ENCODE measurements around the gene KCNH1. TPM values are rescaled to one million over a fixed set of nuclear protein-coding genes. Genes with fewer than 3 reads are reported as not detected.

The KCNH1 gene
- total and polyA plus RNA-seq, 2 donors: 0.62 to 0.85 TPM

GRCh38 chr1:210779269-210779668, 354.7 kb downstream of the KCNH1 start:
- H3K4me1 ChIP-seq (ENCODE audit: control insufficient read depth in 2 of 2, insufficient read depth in 2 of 2, low read length in 2 of 2): no peaks in the 10 kb centered on the region
- no peaks in the 10 kb centered on the region for H3K36me3 ChIP-seq (ENCODE audit: control insufficient read depth in 2 of 2, insufficient read depth in 2 of 2, low read length in 1 of 2)
- 76% methylated on average over 3 of the region's 3 CpGs for WGBS
- H3K27ac ChIP-seq (ENCODE audit: low read depth in 1 of 2, low read length in 1 of 2): no peak overlapping the region
- H3K9me3 ChIP-seq (ENCODE audit: control insufficient read depth in 2 of 2, insufficient read depth in 1 of 2, low read length in 1 of 2): no peaks in the 10 kb centered on the region
- no peak for DNase-seq (ENCODE audit: low read depth in 6 of 9, low spot score in 9 of 9)
- no peaks in the 10 kb centered on the region for H3K27me3 ChIP-seq (ENCODE audit: control insufficient read depth in 2 of 2, insufficient read depth in 1 of 2, low read length in 1 of 2)
- no peak overlapping the region for H3K4me3 ChIP-seq (ENCODE audit: low read length in 2 of 2)

DNA sequence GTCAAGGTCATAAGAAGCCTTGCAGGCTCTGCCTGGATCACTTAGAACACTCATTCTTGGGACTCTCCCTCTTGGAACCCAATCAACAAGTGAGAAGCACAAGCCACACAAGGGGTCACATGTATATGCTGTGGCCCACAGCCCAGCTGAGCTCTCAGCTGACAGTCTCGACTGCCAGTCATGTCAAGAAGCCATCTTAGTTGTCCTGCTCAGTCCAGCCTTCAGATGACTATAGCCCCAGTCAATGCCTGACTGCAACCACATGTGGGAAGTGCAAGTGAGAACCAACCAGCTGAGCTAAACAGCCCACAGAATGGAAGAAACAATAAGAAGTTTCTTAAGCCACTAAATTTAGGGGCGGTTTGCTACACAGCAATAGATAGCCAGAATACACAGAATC, 356.0 kb downstream of the KCNH1 start:
- H3K27ac ChIP-seq (ENCODE audit: low read depth in 1 of 2, low read length in 1 of 2): no peak overlapping the region
- no peaks in the 10 kb centered on the region for H3K4me1 ChIP-seq (ENCODE audit: control insufficient read depth in 2 of 2, insufficient read depth in 2 of 2, low read length in 2 of 2)
- WGBS: 91% methylated on average over 2 of the region's 2 CpGs
- no peak for DNase-seq (ENCODE audit: low read depth in 6 of 9, low spot score in 9 of 9)
- H3K4me3 ChIP-seq (ENCODE audit: low read length in 2 of 2): no peak overlapping the region
- no peaks in the 10 kb centered on the region for H3K9me3 ChIP-seq (ENCODE audit: control insufficient read depth in 2 of 2, insufficient read depth in 1 of 2, low read length in 1 of 2)
- no peaks in the 10 kb centered on the region for H3K27me3 ChIP-seq (ENCODE audit: control insufficient read depth in 2 of 2, insufficient read depth in 1 of 2, low read length in 1 of 2)
- H3K36me3 ChIP-seq (ENCODE audit: control insufficient read depth in 2 of 2, insufficient read depth in 2 of 2, low read length in 1 of 2): no peaks in the 10 kb centered on the region

- DNase-seq (ENCODE audit: low read depth in 6 of 9, low spot score in 9 of 9): no peak
- Histone ChIP-seq H3K4me3 (ENCODE audit: low read length in 2 of 2) (no peak overlapping the region), H3K4me1 (ENCODE audit: control insufficient read depth in 2 of 2, insufficient read depth in 2 of 2, low read length in 2 of 2) (no peaks in the 10 kb centered on the region), H3K27me3 (ENCODE audit: control insufficient read depth in 2 of 2, insufficient read depth in 1 of 2, low read length in 1 of 2) (no peaks in the 10 kb centered on the region), H3K36me3 (ENCODE audit: control insufficient read depth in 2 of 2, insufficient read depth in 2 of 2, low read length in 1 of 2) (no peaks in the 10 kb centered on the region), H3K9me3 (ENCODE audit: control insufficient read depth in 2 of 2, insufficient read depth in 1 of 2, low read length in 1 of 2) (no peaks in the 10 kb centered on the region), H3K27ac (ENCODE audit: low read depth in 1 of 2, low read length in 1 of 2) (no peak overlapping the region)
- WGBS: 89% methylated on average over 3 of the region's 3 CpGs
These were observed 357.2 kb downstream of the KCNH1 start for GRCh38 chr1:210776712-210777111.

DNA sequence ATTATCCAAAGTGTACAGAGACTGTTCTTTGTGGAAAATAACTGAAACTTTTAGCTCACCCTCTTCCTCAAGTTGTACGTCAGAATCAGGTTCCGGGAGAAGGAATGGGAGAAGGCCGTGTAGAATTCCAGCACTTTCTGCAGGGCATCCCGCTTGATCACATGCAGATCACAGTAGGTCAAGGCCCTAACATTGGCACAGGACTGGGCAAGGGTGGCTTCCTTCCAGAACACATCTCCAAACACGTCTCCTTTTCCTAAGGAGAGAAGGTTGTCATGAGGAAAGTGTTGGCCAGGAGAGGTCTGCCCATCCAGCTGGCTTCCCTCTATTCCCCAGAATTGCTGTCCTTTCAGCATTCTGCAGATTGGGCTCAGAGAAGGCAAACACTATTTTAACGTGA, 358.7 kb downstream of the KCNH1 start:
- Histone ChIP-seq H3K4me1 (ENCODE audit: control insufficient read depth in 2 of 2, insufficient read depth in 2 of 2, low read length in 2 of 2) (no peaks in the 10 kb centered on the region), H3K27ac (ENCODE audit: low read depth in 1 of 2, low read length in 1 of 2) (no peak overlapping the region), H3K4me3 (ENCODE audit: low read length in 2 of 2) (no peak overlapping the region), H3K36me3 (ENCODE audit: control insufficient read depth in 2 of 2, insufficient read depth in 2 of 2, low read length in 1 of 2) (no peaks in the 10 kb centered on the region), H3K9me3 (ENCODE audit: control insufficient read depth in 2 of 2, insufficient read depth in 1 of 2, low read length in 1 of 2) (no peaks in the 10 kb centered on the region), H3K27me3 (ENCODE audit: control insufficient read depth in 2 of 2, insufficient read depth in 1 of 2, low read length in 1 of 2) (no peaks in the 10 kb centered on the region)
- 88% methylated on average over 6 of the region's 6 CpGs for WGBS
- DNase-seq (ENCODE audit: low read depth in 6 of 9, low spot score in 9 of 9): no peak

- 93% methylated on average over 2 of the region's 2 CpGs for WGBS
- no peak overlapping the region for H3K27ac ChIP-seq (ENCODE audit: low read depth in 1 of 2, low read length in 1 of 2)
- H3K9me3 ChIP-seq (ENCODE audit: control insufficient read depth in 2 of 2, insufficient read depth in 1 of 2, low read length in 1 of 2): no peaks in the 10 kb centered on the region
- DNase-seq (ENCODE audit: low read depth in 6 of 9, low spot score in 9 of 9): no peak
- H3K4me3 ChIP-seq (ENCODE audit: low read length in 2 of 2): no peak overlapping the region
- no peaks in the 10 kb centered on the region for H3K27me3 ChIP-seq (ENCODE audit: control insufficient read depth in 2 of 2, insufficient read depth in 1 of 2, low read length in 1 of 2)
- H3K4me1 ChIP-seq (ENCODE audit: control insufficient read depth in 2 of 2, insufficient read depth in 2 of 2, low read length in 2 of 2): no peaks in the 10 kb centered on the region
- no peaks in the 10 kb centered on the region for H3K36me3 ChIP-seq (ENCODE audit: control insufficient read depth in 2 of 2, insufficient read depth in 2 of 2, low read length in 1 of 2)
These were observed 360.5 kb downstream of the KCNH1 start for GRCh38 chr1:210773450-210773849.

DNA sequence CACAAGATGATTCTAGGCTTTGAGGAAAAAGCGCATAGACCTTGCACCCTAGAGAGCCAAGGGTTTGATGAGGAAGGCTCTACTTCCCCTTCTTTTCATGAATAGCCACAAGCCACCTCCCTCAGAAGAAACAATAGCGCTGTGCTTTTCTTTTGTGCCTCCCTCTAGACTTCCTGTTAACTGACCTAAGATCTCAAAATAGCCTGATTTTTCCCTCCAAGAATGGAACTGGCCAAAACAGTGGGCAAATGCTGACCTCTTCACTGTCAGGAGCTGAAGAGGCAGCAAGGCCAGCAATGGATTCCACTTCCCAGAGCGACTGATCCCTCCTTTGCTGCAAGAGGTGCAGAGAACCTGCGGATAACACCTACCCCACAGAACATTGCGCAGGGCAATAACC, 362.8 kb downstream of the KCNH1 start:
- WGBS: 60% methylated on average over 5 of the region's 5 CpGs
- no peaks in the 10 kb centered on the region for H3K27me3 ChIP-seq (ENCODE audit: control insufficient read depth in 2 of 2, insufficient read depth in 1 of 2, low read length in 1 of 2)
- H3K4me3 ChIP-seq (ENCODE audit: low read length in 2 of 2): no peak overlapping the region

DNA sequence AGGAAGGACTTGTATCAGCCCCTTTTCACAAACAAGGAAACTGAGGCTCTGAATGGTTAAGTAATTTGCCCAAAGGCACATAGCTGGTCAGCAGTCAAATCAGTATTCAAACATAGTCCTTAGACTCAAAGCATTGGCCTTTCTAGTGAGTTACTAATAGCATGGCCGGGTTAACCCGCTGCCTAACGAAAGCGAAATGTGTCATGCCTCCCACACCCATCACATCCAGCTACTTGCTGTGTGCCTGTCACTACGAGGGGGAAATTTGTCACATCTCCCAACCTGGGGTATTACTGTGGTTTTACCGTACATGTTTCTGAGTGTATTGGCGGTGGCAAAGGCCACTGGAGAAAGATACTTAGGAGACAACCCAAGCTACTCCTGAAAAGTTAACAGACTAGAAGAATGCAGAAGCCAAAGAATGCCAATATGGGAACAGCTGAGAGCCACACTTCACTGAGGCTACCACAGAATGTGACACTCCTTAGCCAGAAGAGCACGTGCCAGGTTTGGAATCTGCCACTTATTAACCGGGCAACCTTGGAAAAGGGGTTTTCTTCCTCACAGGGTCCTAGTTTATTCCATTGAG, 363.5 kb downstream of the KCNH1 start:
- H3K9me3 ChIP-seq (ENCODE audit: control insufficient read depth in 2 of 2, insufficient read depth in 1 of 2, low read length in 1 of 2): no peaks in the 10 kb centered on the region
- 94% methylated on average over 9 of the region's 9 CpGs for WGBS
- H3K27ac ChIP-seq (ENCODE audit: low read depth in 1 of 2, low read length in 1 of 2): no peak overlapping the region
- DNase-seq (ENCODE audit: low read depth in 6 of 9, low spot score in 9 of 9): no peak
- H3K4me3 ChIP-seq (ENCODE audit: low read length in 2 of 2): no peak overlapping the region
- no peaks in the 10 kb centered on the region for H3K36me3 ChIP-seq (ENCODE audit: control insufficient read depth in 2 of 2, insufficient read depth in 2 of 2, low read length in 1 of 2)
- no peaks in the 10 kb centered on the region for H3K27me3 ChIP-seq (ENCODE audit: control insufficient read depth in 2 of 2, insufficient read depth in 1 of 2, low read length in 1 of 2)
- no peaks in the 10 kb centered on the region for H3K4me1 ChIP-seq (ENCODE audit: control insufficient read depth in 2 of 2, insufficient read depth in 2 of 2, low read length in 2 of 2)

More for the DNA sequence above, 362.8 kb downstream of the KCNH1 start:
- no peaks in the 10 kb centered on the region for H3K36me3 ChIP-seq (ENCODE audit: control insufficient read depth in 2 of 2, insufficient read depth in 2 of 2, low read length in 1 of 2)
- no peaks in the 10 kb centered on the region for H3K9me3 ChIP-seq (ENCODE audit: control insufficient read depth in 2 of 2, insufficient read depth in 1 of 2, low read length in 1 of 2)
- no peak for DNase-seq (ENCODE audit: low read depth in 6 of 9, low spot score in 9 of 9)
- H3K27ac ChIP-seq (ENCODE audit: low read depth in 1 of 2, low read length in 1 of 2): no peak overlapping the region
- H3K4me1 ChIP-seq (ENCODE audit: control insufficient read depth in 2 of 2, insufficient read depth in 2 of 2, low read length in 2 of 2): no peaks in the 10 kb centered on the region

GRCh38 chr1:210769473-210769872, 364.5 kb downstream of the KCNH1 start:
- Histone ChIP-seq H3K9me3 (ENCODE audit: control insufficient read depth in 2 of 2, insufficient read depth in 1 of 2, low read length in 1 of 2) (no peaks in the 10 kb centered on the region), H3K27ac (ENCODE audit: low read depth in 1 of 2, low read length in 1 of 2) (no peak overlapping the region), H3K4me1 (ENCODE audit: control insufficient read depth in 2 of 2, insufficient read depth in 2 of 2, low read length in 2 of 2) (no peaks in the 10 kb centered on the region), H3K36me3 (ENCODE audit: control insufficient read depth in 2 of 2, insufficient read depth in 2 of 2, low read length in 1 of 2) (no peaks in the 10 kb centered on the region), H3K4me3 (ENCODE audit: low read length in 2 of 2) (no peak overlapping the region), H3K27me3 (ENCODE audit: control insufficient read depth in 2 of 2, insufficient read depth in 1 of 2, low read length in 1 of 2) (no peaks in the 10 kb centered on the region)
- DNase-seq (ENCODE audit: low read depth in 6 of 9, low spot score in 9 of 9): no peak
- WGBS: 93% methylated on average over 4 of the region's 4 CpGs

DNA sequence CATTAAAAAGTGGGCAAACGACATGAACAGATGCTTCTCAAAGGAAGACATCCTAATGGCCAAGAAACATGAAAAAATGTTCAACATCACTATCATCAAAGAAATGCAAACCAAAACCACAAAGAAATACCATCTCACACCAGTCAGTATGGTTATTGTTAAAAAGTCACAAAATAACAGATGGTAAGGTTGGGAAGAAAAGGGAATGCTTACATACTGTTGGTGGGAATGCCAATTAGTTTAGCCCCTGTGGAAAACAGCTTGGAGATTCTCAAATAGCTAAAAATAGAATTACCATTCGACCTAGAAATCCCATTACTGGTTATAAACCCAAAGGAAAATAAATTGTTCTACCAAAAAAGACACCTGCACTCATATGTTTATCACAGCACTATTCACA, 369.4 kb downstream of the KCNH1 start:
- Histone ChIP-seq H3K4me1 (ENCODE audit: control insufficient read depth in 2 of 2, insufficient read depth in 2 of 2, low read length in 2 of 2) (no peaks in the 10 kb centered on the region), H3K4me3 (ENCODE audit: low read length in 2 of 2) (no peak overlapping the region), H3K36me3 (ENCODE audit: control insufficient read depth in 2 of 2, insufficient read depth in 2 of 2, low read length in 1 of 2) (no peaks in the 10 kb centered on the region), H3K27me3 (ENCODE audit: control insufficient read depth in 2 of 2, insufficient read depth in 1 of 2, low read length in 1 of 2) (no peaks in the 10 kb centered on the region), H3K9me3 (ENCODE audit: control insufficient read depth in 2 of 2, insufficient read depth in 1 of 2, low read length in 1 of 2) (no peaks in the 10 kb centered on the region), H3K27ac (ENCODE audit: low read depth in 1 of 2, low read length in 1 of 2) (no peak overlapping the region)
- WGBS: 64% methylated on average over 2 of the region's 2 CpGs
- no peak for DNase-seq (ENCODE audit: low read depth in 6 of 9, low spot score in 9 of 9)

GRCh38 chr1:210758761-210759160, 375.2 kb downstream of the KCNH1 start:
- H3K27ac ChIP-seq (ENCODE audit: low read depth in 1 of 2, low read length in 1 of 2): no peak overlapping the region
- H3K4me1 ChIP-seq (ENCODE audit: control insufficient read depth in 2 of 2, insufficient read depth in 2 of 2, low read length in 2 of 2): no peaks in the 10 kb centered on the region
- no peak overlapping the region for H3K4me3 ChIP-seq (ENCODE audit: low read length in 2 of 2)
- H3K36me3 ChIP-seq (ENCODE audit: control insufficient read depth in 2 of 2, insufficient read depth in 2 of 2, low read length in 1 of 2): no peaks in the 10 kb centered on the region
- H3K27me3 ChIP-seq (ENCODE audit: control insufficient read depth in 2 of 2, insufficient read depth in 1 of 2, low read length in 1 of 2): no peaks in the 10 kb centered on the region
- H3K9me3 ChIP-seq (ENCODE audit: control insufficient read depth in 2 of 2, insufficient read depth in 1 of 2, low read length in 1 of 2): no peaks in the 10 kb centered on the region
- no peak for DNase-seq (ENCODE audit: low read depth in 6 of 9, low spot score in 9 of 9)
- WGBS: 96% methylated on average over 4 of the region's 4 CpGs
